ENCODE measurements around the gene WWC2.
"Not testable (repeated sequence)": the region's sequence is repeated elsewhere in the genome, so short reads cannot be mapped to it uniquely, and the experiment has no call there.

The WWC2 gene

DNA sequence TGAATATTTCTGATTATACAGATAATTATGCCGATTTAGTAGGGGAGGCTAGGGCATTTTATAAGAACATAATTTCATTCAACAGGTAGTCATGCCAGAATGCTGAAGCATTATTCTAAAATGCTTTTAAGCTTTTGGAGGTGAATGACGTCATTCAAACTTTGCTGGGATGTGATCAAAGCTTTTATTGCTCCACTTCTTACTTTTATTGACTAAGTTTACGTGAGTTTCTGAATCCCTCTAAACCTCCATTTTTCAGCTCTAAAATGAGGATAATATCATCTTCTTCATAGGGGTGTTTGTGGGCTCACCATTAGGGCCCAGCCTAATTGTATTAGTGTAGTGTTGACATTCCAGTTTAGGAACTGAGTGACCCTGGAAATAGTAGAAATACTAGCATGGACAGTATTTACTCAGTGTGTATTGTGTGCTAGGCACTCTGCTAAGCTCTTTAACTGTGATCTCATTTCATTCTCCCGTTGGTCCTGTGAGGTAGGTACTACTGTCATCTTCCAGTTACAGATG lies 3.0 kb downstream of the WWC2 start:
- DNase-seq = no peak

DNA sequence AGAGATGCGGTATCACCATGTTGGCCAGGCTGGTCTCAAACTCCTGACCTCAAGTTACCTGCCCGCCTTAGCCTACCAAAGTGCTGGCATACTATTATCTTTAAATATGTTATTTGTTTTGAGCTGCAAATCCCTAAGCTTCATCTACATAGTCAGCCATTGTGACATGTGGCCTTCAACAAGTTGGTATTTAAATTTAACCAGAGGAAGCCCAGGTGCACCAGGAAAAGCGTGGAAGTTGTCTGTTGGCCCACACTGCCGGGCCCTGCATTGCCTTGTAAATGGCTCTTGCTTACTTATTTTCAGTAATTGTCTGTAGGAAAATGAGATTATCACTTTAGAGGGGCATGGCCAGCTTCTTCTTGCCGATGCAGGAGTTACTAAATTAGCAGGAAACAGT lies 6.0 kb downstream of the WWC2 start:
- no peak for DNase-seq

DNA sequence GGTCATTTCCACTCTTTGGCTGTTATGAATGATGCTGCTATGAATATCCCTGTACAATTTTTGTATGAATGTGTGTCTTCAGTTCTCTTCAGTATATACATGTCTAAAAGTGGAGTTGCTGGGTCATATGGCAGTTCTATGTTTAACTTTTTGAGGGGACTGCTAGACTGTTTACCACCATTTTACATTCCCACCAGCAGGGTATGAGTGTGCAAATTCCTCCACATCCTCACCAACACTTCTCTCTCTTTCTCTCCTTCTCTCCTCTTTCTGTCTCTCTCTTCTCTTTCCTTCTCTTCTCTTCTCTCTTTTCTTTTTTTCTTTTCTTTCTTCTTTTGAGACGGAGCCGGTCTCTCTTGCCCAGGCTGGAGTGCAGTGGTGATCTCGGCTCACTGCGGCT lies 7.8 kb downstream of the WWC2 start:
- DNase-seq = no peak

DNA sequence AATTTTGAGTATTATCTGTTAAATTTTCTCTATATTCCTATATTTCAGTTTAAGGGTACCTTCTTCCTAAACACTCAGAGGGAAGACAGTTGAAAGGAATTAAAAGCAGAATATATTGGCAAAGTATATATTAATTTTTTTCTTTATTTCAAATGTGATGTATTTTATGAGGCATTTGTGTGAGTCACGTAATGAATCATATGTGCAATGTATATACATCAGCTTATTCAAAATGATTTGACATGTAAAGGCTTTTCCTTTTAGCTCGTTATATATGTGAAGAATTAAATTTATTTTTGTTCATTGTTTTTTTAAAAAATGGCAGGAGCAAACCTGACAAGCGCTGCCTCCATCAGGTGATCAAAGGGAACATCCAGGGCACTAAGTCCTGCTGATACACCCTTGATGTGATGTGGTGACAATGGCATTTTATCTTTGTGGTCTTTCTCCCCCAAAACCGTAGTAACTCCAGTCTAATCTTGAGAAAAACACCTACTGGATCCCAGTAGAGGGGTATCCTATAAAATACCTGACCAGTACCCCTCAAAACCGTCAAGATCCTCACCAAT lies 8.9 kb downstream of the WWC2 start:
- DNase-seq = no peak

DNA sequence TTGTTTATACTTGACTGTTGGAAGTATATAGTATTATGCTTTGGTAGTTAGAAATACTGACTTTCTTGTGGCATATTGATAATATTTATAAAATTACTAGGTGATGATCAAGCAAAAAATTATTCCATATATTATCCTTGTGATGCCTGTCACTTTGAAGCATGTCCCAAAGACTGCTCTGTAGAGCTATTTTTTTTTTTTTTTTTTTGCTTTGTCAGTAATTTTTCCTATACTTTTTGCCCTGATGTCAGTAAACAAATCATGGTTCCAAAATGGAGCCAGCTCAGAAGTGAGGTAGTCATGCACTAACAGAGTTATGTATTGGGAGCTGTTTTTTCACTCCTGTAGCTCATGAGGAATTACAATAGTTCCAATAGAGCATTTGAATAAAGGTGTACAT lies 11.2 kb downstream of the WWC2 start:
- no peak for DNase-seq

DNA sequence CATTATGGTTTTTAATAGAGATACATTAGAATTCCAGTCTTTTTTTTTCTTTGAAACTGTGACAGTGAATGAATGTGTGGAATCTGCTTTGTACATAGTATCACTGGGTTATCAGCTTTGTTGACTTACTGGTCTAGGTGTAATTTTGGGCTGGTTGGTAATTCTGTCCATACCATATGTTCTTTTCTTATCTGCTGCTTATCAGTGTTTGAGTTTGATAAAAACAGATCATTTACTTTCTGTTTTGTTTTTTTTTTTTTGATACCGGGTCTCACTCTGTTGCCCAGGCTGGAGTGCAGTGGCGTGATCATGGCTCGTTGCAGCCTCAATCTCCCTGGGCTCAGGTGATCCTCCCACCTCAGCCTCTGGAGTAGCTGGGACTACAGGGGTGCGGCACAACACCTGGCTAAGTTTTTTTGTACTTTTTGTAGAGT lies 12.4 kb downstream of the WWC2 start:
- no peak for DNase-seq

DNA sequence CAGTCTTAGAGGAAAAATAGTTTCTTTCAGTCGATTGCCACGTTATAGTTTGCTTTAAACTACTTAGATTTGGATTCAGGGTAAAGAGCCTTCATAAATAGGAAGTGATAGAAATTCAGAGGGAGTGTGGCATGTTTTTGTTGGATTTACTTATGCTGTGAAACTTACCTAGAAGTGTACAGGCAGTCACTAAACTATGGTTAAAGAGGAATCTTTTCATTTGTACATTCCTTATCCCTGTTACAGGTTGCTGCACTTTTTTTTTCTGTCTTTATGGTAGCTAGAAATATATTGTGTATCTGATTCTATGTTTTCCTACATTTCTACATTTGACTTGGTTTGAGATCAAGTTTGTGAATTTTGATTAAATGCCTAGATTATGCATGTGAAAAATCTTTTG lies 19.1 kb downstream of the WWC2 start:
- DNase-seq = no peak

DNA sequence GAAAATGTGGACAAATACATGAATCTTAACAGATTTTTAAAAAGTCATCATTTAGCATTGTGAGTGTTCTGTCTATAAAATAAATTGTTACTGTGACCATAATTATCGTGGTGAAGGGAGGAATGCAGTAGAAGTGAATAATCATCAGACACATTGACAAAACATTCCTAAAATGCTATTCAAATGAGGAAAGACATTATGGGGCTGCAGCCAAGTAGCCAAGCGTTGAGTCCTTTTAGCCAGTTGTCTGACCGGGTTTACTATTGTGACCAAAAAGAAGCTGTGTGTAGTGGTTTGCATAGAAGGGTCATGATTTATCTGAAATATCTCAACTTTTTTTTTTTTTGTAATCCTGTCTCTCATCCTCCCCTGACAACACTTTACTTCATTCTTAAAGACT lies 19.5 kb downstream of the WWC2 start:
- DNase-seq = no peak

DNA sequence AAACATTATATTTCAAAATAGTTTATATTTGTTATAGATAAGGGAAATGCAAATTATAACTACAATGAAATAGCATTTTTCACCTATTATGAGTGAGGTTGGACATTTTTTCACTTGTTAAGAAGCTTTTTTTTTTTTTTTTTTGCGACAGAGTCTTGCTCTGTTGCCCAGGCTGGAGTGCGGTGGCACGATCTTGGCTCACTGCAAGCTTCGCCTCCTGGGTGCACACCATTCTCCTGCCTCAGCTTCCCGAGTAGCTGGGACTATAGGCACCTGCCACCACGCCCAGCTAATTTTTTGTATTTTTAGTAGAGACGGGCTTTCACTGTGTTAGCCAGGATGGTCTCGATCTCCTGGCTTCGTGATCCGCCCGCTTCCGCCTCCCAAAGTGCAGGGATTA lies 22.6 kb downstream of the WWC2 start:
- DNase-seq = not testable (repeated sequence)

DNA sequence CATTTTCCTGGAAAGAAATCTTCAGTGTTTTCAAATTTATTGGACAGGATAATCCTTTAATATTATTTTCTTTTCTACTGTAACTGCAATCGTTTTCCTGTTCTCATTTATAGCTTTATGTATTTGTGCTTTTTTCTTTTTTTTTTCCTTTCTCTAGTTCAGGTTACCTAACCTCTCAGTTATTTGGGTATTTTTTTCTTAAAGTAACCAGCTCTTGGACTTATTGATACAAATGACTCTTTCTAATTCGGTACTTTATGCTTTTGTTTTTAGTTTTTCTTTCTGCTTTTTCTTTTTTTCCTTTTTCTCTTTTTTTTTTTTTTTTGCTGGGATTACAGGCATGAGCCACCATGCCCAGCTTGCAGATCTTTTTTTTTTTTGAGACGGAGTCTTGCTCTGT lies 25.2 kb downstream of the WWC2 start:
- no peak for DNase-seq

DNA sequence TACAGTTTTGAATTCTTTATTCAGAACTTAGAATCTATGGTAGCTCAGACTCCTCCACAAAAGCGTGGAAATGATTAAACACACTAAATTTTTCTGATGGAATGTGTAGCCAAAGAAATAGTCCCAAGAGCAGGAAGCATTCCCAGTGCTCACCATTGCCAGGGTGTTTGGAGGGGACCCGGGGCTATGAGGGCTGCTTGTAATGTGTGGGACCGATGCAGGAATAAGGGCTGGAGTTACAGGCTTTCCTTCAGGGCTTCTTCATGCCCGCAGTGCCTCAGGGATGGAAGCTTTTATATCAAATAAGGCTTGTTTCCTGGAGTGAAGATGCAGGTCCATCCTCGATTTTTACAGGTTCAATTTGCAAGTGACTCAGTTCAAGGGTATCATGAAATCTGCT lies 25.8 kb downstream of the WWC2 start:
- no peak for DNase-seq

DNA sequence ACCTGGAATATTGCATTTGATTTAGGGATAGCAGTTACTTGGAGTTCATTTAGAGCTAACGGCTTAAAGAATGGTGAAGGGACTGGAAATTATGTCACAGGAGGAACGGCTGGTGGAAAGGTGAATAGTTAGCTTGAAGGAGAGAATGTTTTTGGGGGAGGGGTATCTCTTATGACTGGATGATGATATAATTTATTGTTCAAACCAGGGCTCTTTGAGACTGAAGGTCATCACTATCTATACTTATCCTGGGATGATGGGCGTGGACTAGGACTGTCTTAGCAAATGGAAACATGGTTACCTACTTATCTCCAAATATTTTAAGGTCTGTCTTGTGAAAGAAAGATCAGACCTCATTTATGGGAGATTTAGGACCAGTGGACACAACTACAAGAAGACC lies 30.1 kb downstream of the WWC2 start:
- no peak for DNase-seq

DNA sequence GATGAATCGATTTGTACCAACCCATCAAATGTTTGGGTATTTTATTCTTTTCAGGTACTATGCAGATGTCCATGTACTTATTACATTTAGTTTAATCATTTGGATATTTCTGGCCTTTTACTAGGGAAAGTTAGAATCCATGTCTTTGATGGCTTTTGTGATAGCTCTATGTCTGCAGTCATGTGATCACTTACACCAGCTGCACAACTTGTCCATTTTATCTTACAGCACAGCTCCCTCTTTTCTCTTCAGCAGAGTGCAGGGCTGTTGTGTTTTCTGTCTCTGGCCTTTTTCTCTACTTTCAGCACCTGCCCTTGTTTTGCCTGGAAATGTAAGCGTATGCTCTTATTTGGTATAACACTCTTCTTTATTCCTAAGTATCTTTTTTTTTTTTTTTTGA lies 30.6 kb downstream of the WWC2 start:
- peak; percentile 0 for DNase-seq

DNA sequence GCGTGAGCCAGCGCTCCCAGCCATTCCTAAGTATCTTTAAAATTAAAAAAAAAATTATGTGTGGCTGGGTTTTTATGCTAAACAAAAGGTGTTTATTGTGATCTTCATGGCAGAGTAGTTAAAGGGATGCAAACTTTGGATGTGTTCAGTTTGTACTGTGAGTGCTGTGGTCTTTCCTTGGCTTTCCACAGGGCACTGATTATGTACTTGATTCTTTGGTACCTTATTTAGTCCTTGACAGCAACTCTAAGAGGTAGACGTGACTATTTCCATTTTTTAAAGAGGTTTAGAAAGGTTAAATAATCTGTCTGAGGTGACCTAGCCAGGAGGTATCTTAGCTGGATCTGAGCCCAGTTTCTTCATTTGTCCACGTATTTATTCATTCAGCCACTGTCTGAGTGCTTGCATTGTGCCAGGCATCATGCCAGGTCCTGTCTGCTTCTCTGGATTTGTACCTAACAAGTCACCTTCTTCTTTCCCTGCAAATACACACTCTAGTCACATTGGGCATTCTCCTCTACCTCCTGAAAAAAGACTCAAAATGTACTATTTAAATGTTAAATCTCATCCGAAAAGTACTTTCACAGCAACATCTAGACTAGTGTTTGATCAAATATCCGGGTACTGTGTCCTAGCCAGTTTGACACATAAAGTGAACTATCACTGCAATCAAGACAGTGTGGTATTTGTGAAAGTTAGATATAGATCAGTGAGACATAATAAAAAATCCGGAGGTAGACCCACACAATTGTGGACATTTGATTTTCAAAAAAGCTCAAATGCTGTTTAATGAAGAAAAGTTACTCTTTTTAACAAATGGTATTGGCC lies 31.5 kb downstream of the WWC2 start:
- DNase-seq = peak; percentile 97

DNA sequence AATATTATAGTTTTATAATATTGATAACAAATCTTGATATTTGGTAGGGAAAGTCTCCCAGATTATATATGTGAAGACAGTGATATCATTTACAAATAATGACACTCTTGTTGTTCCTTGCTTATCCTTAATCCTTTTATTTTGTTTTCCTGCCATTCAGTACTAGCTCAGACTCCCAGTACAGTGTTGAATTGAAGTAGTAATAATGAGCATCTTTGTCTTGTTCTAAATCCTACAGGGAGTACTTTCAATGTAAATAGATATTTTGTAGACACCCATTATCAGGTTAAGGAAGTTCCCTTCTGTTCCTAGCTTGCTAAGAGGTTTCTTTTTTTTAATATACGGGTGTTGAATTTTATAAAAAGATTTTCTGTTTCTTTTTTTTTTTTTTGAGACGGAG lies 33.0 kb downstream of the WWC2 start:
- no peak for DNase-seq

DNA sequence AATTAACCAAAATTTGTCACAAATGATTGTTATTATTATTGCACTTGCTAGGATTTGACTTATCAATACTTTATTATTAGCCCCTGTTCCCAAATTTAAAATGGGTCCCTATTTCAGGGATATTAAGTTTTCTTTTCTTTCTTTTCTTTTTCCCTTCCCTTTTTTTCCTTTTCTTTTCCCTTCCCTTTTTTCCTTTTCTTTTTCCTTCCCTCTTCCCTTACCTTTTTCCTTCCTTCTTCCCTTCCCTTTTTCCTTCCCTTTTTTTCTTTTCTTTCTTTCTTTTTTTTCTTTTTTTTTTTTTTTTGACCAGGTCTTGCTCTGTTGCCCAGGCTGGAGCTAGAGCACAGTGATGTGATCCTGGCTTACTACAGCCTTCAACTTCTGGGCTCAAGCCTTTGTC lies 33.8 kb downstream of the WWC2 start:
- no peak for DNase-seq

DNA sequence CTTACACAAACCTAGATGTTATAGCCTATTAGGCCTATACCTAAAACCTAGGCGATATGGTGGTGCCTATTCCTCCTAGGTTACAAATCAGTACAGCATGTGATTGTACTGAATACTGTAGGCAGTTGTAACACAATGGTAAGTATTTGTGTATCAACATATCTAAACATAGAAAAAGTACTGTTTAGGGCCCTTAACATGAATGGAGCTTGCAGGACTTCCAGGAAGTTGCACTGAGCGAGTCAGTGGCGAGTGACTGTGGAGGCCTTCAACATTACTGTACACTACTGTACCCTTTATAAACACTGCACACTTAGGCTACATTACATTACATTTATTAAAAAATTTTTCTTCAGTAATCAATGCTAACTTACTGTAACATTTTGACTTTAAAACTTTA lies 37.8 kb downstream of the WWC2 start:
- no peak for DNase-seq

DNA sequence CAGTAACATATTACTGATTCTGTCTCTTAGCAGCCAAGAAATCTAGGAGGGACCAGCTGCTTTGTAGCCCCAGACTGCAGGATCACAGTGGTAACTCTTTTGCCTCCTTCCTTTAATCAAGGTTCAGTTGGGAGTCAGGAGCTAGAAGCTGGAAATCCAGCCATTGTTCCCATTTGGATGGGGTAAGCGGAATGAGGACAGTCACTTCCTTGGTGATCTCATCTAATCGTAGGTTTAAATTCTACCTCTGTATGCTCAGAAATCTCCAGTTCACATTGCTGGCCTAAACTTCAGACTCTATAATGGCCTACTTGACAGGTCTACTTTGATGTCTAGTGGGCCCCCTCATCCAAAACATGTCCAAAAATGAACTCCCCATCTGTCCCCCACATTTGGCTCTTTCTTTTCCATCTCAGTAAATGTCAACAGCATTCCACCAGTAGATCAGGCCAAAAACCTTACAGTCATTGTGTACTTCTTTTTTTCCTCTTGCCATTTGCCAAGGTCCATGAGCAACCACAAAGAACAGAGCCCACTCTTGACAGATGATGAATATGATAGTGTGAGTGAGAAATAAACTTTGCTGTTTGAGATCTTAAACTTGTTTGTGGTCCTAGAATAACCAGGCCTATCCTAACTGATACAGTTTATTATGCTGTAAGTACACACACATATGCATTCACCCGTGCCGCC lies 40.1 kb downstream of the WWC2 start:
- DNase-seq = no peak

DNA sequence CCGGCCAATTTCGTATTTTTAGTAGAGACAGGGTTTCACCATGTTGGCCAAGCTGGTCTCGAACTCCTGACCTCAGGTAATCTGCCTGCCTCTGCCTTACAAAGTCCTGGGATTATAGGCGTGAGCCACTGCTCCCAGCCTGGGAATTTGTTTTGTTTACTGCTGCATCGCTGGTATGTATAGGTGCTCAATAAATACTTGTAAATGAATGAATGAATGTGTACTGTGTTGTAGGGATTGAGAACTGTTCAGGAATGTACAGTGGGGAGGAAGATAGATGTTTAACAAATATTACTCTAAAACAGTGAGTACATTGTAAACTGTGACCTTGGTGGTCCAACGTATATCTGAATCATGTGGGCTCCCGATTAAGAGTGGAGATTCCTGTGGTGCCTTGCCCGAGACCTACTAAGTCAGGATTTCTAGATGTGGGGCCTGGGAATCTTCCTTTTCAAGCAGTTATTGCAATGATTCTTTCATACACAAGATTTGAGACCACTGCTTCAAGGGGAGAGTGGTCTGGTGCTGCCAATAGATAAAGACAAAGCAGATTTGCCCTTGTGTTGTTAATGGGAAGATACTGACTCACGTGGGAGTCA lies 41.0 kb downstream of the WWC2 start:
- DNase-seq = no peak

DNA sequence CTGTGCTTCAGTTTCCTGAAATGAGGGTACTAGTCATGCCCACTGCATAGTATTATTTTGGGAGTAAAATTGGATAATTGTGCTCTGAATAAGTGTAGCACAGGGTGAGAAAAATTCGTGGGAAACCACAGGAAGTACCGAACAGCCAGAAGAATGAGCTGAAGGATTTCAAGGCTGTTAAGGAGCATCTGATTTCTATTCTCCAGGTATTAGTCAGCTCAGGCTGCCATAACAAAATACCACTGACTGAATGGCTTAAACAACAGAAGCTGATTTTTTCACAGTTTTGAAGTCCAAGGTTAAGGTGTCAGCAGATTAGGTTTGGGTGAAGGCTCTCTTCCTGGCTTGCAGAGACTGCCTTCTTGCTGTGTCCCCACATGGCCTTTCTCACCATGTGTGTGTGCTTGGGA lies 41.9 kb downstream of the WWC2 start:
- DNase-seq = no peak

DNA sequence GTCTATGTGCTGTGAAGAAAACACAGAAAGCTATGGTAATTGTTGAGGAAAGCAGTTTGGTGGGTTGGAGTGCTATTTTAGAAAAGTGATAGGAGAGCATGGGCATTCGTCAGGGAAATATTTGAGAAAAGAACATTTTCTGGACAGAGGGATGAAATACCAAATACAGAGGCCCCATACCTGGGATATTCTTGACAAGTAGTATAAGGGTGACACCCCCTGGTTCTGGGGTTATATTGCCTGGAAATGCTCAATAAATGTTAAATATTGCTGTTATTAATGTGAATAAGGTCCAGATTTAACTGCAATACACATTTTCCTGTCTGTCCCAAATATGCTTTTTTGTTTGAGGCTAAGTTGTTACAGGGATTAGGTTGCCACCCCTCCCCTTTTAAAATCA lies 42.9 kb downstream of the WWC2 start:
- DNase-seq = no peak

DNA sequence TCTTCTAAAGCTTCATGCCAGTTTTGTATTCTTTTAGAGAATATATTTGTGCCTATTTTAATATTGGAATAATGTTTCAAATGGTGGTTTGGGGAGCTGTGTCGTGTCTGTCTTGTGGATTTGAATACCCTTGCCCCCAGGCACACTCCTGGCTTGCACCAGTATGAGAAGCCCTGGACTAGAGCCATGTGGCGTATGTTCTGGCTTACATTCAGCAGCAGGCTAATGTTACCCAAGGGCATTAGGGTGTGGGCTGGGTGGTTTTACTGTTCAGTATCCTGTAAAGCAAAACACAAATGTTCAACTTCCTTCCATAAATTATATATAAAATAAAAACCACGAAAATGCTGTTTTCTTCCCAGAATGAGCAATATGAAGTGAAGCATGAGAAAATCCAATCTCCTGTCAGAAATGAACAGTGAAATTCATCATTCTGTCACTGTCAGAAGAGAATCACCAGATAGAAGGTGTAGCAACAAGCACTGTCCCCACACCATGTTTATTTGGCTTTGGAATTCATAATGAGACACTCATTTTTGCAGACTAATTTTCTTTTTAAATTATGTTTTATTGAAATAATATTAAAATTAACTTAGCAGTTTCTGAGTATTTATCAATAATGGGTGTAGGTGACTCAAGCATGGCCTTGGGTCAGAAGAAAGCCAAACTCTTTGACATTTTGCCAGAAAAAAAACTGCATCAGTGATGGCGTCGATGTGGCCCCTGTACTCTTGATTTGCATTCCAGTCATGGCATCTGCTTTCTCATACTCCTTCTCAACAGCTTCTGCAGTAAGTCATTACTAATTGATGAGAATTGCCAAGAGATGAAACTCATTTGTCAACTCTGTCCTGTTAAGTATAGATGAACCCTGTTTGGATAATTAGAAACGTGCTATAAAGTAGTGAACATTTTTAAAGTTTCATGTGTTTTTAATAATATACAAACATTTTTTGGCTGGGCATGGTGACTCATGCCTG lies 43.8 kb downstream of the WWC2 start:
- peak; percentile 79 for DNase-seq

Data from NCI-H1092 treated with DMSO at 0.1 percent for 48 hours (cell line).